Amniotic stem cell (primary cell): ENCODE measurements around the gene CLSTN2.

Experiments
- DNase-seq: peaks from one replicate; lab custom pipeline; 2025; lab: John Stamatoyannopoulos, UW

CLSTN2 gene

GRCh38 chr3:140552898-140553297 is 617.9 kb downstream of the CLSTN2 start:
- DNase-seq: no peak

- DNase-seq: no peak
These were observed 618.6 kb downstream of the CLSTN2 start for GRCh38 chr3:140553591-140553990.

GRCh38 chr3:140555666-140556065 is 620.7 kb downstream of the CLSTN2 start:
- no peak for DNase-seq

GRCh38 chr3:140557476-140557875 is 622.5 kb downstream of the CLSTN2 start:
- DNase-seq: no peak

- DNase-seq: no peak
These were observed 624.6 kb downstream of the CLSTN2 start for GRCh38 chr3:140559546-140559945.

GRCh38 chr3:140563206-140563760 is 628.3 kb downstream of the CLSTN2 start:
- no peak for DNase-seq

- no peak for DNase-seq
These were observed 633.1 kb downstream of the CLSTN2 start for GRCh38 chr3:140568131-140568530.

GRCh38 chr3:140568842-140569520 is 634.0 kb downstream of the CLSTN2 start:
- DNase-seq: no peak

- DNase-seq: no peak
These were observed 635.6 kb downstream of the CLSTN2 start for GRCh38 chr3:140570602-140571001.

GRCh38 chr3:140571836-140572235 is 636.9 kb downstream of the CLSTN2 start:
- no peak for DNase-seq

- DNase-seq: no peak
These were observed 637.3 kb downstream of the CLSTN2 start for GRCh38 chr3:140572334-140572733.

GRCh38 chr3:140573011-140573410 is 638.0 kb downstream of the CLSTN2 start:
- DNase-seq: no peak

- no peak for DNase-seq
These were observed 639.4 kb downstream of the CLSTN2 start for GRCh38 chr3:140574375-140574774.

- DNase-seq: no peak
These were observed 641.5 kb downstream of the CLSTN2 start for GRCh38 chr3:140576449-140576848.

GRCh38 chr3:140577911-140578310 is 642.9 kb downstream of the CLSTN2 start:
- no peak for DNase-seq

- no peak for DNase-seq
These were observed 644.3 kb downstream of the CLSTN2 start for GRCh38 chr3:140579260-140579659.

GRCh38 chr3:140580746-140581145 is 645.8 kb downstream of the CLSTN2 start:
- DNase-seq: no peak

GRCh38 chr3:140584549-140584948 is 649.6 kb downstream of the CLSTN2 start:
- no peak for DNase-seq

GRCh38 chr3:140585828-140586227 is 650.8 kb downstream of the CLSTN2 start:
- no peak for DNase-seq

- no peak for DNase-seq
These were observed 651.3 kb downstream of the CLSTN2 start for GRCh38 chr3:140586311-140586710.

GRCh38 chr3:140588558-140588957 is 653.6 kb downstream of the CLSTN2 start:
- no peak for DNase-seq

GRCh38 chr3:140593766-140594165 is 658.8 kb downstream of the CLSTN2 start:
- no peak for DNase-seq

GRCh38 chr3:140595295-140595694 is 660.3 kb downstream of the CLSTN2 start:
- DNase-seq: no peak

- no peak for DNase-seq
These were observed 662.4 kb downstream of the CLSTN2 start for GRCh38 chr3:140597364-140597763.
